Skeletal muscle satellite cell (primary cell): ENCODE data around the gene DDX23.

ENCODE experiments used
- H3K27me3 ChIP-seq: 2 replicates; pipeline ENCODE4 v1.7.0; 2013; ENCODE audit warnings: low read length; ENCODE audit not compliant: control insufficient read depth, insufficient read depth
- H3K36me3 ChIP-seq: 2 replicates; pipeline ENCODE4 v1.7.0; 2013; ENCODE audit warnings: mild to moderate bottlenecking, control low read depth, low read length; ENCODE audit not compliant: insufficient read depth
- H3K4me1 ChIP-seq: 2 replicates; pipeline ENCODE4 v1.7.0; 2013; ENCODE audit warnings: low read length; ENCODE audit not compliant: control insufficient read depth, insufficient read depth
- H3K4me2 ChIP-seq: 2 replicates; pipeline ENCODE4 v1.7.0; 2013; ENCODE audit warnings: mild to moderate bottlenecking, low read length
- H3K4me3 ChIP-seq: 2 replicates; pipeline ENCODE4 v1.7.0; 2013; ENCODE audit warnings: low read length
- H3K9ac ChIP-seq: 2 replicates; pipeline ENCODE4 v1.7.0; 2013; ENCODE audit warnings: mild to moderate bottlenecking, low read depth, low read length, moderate library complexity
- H3K9me3 ChIP-seq: replicated peaks from 2 replicates; pipeline ENCODE4 v1.7.0; 2013; ENCODE audit warnings: mild to moderate bottlenecking, control low read depth, low read length

Gene DDX23

DNA sequence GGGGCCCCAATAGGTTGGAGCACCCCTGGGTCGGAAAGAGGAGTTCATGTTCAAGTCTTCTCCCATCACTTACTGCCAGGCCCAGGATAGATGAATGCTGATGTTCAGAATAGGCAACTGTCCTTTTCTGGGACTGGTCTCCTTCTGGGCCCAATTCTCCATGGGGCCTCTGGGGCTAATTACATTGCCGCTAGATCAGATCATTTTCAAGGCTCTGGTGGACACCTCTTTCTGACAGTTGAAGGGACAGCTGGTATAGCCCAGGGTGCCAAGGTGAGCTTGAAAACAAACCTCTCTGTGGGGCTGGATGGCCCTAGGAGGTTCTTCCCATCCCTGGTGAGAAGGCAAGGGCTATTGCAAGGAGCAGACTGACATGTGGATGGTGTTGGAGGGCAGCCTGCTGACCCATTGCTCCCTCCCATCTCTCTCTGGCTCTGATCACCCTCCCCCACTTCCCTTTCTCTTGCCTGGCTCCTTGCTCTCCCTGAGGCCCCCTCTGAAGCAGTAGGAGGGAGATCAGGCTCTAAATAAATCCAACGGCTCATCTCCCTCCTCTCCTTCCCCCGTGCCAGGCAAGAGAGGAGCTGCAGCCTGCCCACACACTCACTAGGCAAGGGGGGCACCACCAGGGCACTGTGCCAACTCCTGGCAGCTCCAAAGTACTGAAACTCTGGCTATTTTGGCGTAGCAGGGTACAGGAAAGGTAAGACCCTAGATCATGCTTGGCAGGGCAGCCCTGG lies 31.8 kb downstream of the DDX23 start:
- no peak overlapping the region for H3K4me2 ChIP-seq
- H3K36me3 ChIP-seq: peaks cover 19% of the 10 kb centered on the region
- no peak overlapping the region for H3K4me3 ChIP-seq
- H3K27me3 ChIP-seq: no peaks in the 10 kb centered on the region
- H3K9me3 ChIP-seq: no peaks in the 10 kb centered on the region
- peaks cover 22% of the 10 kb centered on the region for H3K4me1 ChIP-seq
- H3K9ac ChIP-seq: no peak overlapping the region

DNA sequence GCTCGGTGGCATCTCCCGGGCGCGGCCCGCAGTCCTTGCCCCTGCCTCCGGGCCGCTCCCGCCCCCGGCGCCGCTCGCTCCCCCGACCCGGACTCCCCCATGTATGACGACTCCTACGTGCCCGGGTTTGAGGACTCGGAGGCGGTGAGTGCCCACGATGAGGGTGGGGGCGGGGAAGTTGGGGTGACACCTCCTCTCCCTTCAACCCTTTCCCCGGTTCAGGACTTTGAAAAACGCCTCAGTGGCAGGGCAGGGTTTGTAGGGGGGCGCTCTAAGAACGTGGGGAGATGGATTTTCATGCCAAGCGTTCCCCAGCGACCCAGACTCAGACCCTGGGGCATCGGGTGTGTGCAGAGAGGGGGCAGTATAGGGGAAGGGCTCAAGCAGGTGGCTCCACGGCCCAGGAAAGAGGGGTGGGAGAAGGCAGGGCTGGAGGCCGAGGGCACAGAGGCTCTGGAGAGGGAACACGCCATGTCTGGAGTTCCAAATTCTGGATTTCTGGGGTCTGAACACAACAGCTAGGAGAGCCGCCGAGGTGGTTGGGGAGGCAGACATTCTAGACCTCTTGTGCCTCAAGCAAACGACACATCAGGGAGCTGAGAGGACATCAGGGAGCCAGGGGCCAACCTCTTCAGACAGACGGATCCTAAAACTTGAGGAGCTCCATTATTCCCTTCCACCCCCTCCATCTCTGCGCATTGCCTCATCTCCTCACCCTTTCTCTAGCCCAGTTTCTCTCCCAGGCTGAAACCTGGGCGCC lies 33.0 kb downstream of the DDX23 start:
- Histone ChIP-seq H3K9ac (peak overlapping the region; percentile 60), H3K27me3 (no peaks in the 10 kb centered on the region), H3K9me3 (no peaks in the 10 kb centered on the region), H3K36me3 (peaks cover 9% of the 10 kb centered on the region), H3K4me2 (peak overlapping the region; percentile 98), H3K4me1 (peaks cover 24% of the 10 kb centered on the region), H3K4me3 (peak overlapping the region; percentile 82)

DNA sequence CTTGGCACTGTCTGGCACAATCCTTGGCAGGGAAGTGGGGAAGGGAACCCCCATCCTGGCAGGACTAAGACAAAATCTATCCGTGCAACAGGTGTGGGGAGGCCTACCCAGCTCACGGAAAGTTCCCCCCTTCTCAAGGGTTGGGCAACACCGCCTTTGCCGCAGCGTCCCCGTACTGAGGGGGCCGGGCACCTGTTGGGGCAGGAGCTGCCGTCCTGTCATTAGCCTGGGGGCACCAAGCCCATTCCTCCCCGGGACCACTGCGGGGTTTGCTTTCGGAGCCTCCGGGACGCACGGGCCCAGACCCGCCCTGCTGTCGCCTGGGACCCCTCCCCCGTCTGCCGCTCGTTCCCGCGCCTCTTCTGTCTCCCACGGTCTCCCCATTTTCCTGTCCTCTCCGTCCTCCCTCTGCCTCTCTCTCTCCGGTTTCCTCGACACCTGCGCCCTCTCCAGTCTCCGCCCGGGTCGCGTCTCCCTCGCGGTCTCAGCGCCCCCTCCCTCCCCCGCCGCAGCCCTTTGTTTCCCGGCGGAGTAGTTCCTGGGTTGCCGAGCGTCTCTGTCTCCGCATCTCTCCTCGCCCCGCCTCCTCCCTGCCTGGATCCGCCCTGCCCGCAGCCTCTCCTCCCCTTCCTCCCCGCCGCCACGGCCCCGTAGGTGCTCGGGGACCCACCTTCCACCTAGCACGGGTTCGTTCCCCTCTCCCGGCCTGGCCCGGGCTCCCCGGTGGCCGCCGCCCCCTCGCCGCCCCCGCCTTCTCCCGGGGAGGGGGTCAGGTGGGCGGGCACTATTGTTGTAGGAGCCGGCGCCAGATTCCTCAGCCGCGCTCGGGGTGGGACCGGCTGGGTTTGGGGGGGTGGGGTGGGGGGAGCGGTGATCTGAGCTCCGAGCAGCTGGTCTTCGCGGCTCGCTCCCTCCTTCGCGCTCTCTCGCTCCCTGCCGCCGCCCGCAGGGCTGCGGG lies 33.8 kb downstream of the DDX23 start, which contains the start of gene CACNB3:
TSS of gene CACNB3 (plus strand) at position 624 of the 958 bp plus-strand sequence. CDS start 434 bp downstream, outside the sequence.
- peak within 1 kb of the TSS; percentile 98 for H3K4me2 ChIP-seq
- peaks cover 31% of the 10 kb centered on the region for H3K4me1 ChIP-seq
- peaks cover 5% of the 10 kb centered on the region for H3K36me3 ChIP-seq
- H3K9ac ChIP-seq: peak within 1 kb of the TSS; percentile 60
- peak within 1 kb of the TSS; percentile 82 for H3K4me3 ChIP-seq
- H3K9me3 ChIP-seq: no peaks in the 10 kb centered on the region
- H3K27me3 ChIP-seq: no peaks in the 10 kb centered on the region

DNA sequence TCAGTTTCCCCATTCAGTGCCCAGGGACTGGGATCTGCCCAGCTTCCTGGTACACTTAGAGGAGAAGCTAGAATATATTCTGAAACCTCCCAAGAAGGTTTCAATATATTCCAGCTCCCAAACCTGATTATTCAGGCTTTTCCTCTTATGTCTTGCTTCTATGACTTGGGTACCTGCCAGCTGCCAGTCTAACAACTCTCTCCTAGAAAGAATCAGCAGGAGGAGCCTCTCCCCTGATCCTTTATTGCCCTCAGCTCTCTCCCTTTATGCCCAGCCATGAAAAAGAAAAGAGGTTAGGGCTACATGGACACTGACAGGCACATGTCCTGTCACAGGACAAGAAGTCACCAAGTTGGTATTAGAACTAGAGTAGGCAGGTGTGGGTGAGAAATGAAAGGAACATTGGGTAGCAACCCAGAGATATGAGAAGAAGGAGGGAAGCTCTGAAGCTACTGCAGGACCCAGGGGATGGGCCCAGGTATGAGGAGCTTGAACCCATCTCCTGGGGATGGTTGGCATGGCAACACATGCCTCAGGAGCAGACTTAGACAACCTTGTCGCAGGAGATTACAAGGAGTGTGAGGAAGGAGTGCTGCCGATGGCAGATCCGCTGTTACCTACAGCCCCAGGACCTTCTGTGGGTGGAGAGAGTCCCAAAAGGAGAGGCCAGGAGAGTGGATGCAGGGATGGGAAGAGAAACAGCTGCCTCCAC lies 35.7 kb downstream of the DDX23 start:
- H3K9ac ChIP-seq: peak overlapping the region; percentile 95
- peaks cover 47% of the 10 kb centered on the region for H3K4me1 ChIP-seq
- H3K27me3 ChIP-seq: no peaks in the 10 kb centered on the region
- H3K36me3 ChIP-seq: peaks cover 5% of the 10 kb centered on the region
- H3K4me3 ChIP-seq: peak overlapping the region; percentile 98
- H3K4me2 ChIP-seq: peak overlapping the region; percentile 98
- no peaks in the 10 kb centered on the region for H3K9me3 ChIP-seq

DNA sequence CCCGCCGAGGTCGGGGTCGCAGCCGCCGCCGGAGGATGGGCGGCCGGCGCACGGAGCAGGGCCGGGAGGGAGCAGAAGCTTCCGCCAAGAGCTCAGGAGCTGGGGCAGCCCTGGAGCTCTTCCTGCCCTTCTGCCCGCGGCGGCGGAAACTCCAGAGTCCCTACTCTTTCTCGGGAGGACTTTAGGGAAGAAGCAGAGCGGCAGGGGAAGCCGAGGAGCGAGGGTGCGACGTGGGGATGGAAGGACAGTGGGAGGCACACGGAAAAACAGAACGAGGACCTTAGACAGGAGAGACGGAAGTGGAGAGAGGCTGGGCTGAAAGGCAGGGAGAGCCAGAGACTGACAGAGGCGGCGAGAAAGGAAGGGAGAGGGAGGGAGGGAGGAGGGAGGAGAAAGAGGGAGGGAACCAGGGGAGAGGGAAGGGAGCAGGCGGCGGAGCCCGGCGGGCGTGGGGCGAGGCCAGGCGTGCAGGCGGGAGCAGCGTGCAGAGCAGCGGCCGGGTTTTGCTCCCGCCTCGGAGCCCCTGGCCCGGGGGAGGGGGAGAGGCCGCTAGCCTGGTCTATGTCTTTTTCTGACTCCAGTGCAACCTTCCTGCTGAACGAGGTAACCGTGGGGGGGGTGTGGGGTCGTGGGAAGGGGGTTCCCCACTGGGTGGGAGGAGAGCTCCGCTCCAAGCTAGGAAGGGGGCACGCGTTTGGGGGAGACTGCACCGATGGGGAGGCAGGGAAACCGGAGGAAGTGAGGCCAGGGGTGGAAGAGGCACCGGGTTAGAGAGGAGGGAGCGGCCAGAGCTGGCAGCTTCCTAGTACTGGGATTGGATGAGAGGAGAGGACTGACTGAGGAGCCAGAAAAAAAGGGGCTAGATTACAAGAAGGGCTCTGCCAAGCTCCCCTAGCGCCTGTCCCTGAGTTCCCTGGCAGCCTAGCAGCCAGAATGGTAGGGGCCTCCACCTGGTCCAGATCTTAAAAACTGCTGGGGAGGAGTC lies 36.5 kb downstream of the DDX23 start:
- Histone ChIP-seq H3K27me3 (no peaks in the 10 kb centered on the region), H3K4me2 (peak overlapping the region; percentile 98), H3K4me3 (peak overlapping the region; percentile 98), H3K36me3 (peaks cover 2% of the 10 kb centered on the region), H3K9ac (peak overlapping the region; percentile 95), H3K9me3 (no peaks in the 10 kb centered on the region), H3K4me1 (peaks cover 55% of the 10 kb centered on the region)

DNA sequence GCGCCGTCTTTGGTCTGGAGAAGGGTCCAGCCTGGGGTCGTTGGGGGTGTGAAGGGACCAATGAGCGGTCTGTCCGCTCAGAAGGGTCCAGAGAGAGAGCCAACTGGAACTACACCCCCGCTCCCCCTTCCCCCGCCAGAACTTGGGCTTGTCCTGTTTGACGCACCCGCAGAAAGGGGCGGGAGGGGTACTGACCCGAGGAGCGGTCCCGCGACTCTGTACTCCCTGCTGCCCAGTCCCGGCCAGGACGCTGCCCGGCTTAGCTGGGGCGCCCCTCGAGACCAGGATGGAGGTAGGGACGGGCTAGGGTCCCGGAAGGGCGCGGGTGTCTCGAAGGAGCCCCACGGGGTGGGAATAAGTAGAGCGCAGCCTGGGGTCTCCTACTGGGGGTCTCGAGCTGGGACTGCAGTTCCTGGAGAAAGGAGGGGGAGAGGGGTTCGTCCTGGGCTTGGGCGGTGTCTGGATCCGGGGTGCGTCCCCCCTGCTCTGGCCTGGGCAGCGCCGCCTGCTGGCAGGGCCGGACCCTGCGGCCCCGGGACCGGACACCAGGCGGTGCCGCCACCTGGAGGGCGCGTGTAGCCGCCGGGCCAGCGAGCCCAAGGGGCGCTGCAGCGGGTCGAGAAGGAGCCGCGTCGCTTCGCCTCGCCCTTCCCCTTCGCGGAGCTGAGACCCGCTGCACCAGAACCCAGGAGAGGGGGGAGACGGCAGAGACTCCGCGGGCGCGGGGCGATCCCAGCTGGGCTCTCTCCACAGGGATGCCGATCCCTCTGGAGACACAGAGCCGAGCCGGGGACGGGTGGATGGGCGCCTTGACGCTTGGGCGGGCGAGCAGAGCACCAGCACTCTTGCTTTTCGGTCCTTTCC lies 37.5 kb downstream of the DDX23 start:
- Histone ChIP-seq H3K9ac (peak overlapping the region; percentile 95), H3K9me3 (no peaks in the 10 kb centered on the region), H3K4me1 (peaks cover 59% of the 10 kb centered on the region), H3K4me3 (peak overlapping the region; percentile 98), H3K27me3 (no peaks in the 10 kb centered on the region), H3K4me2 (peak overlapping the region; percentile 98), H3K36me3 (no peaks in the 10 kb centered on the region)

DNA sequence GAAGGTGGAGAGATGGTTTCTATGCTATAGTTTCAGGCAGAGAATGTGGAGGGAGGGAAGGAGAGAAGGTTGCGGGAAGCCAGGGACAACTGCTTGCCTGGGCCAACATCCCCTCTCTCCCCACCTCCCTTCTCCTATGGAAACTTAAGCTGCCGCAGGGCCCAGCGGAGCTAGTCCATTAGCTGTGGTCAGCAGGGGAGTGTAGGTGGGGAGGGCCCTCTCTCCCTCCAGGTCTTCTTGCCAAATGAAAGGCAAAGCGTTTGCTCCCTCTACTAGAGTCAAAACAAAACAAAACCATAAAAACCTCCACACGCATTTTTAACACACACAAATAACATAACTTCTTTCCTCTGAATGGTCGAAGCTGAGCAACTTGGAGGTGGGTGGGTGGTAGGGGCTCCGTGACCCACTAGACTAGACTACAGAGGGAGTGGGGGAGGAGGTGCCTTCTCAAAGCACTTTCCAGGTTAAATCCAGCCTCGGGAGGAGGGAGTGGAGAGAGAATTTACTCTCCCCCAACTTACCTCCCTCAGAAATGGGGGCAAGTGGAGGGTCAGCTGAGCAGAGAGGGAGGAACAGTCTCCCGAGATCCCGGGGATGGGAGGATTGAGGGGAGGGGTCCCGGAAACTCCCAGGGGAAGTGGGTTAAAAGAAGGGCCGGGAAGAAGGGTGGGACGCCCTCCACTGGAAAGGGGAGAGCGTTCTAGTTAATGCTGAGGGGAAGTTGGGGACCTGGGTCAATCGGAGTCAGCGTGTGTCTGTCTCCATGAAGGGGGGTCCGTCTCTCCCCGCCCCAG lies 38.3 kb downstream of the DDX23 start:
- H3K36me3 ChIP-seq: no peaks in the 10 kb centered on the region
- H3K27me3 ChIP-seq: no peaks in the 10 kb centered on the region
- H3K9me3 ChIP-seq: no peaks in the 10 kb centered on the region
- H3K4me1 ChIP-seq: peaks cover 59% of the 10 kb centered on the region
- H3K4me3 ChIP-seq: peak overlapping the region; percentile 98
- H3K4me2 ChIP-seq: peak overlapping the region; percentile 98
- peak overlapping the region; percentile 95 for H3K9ac ChIP-seq

DNA sequence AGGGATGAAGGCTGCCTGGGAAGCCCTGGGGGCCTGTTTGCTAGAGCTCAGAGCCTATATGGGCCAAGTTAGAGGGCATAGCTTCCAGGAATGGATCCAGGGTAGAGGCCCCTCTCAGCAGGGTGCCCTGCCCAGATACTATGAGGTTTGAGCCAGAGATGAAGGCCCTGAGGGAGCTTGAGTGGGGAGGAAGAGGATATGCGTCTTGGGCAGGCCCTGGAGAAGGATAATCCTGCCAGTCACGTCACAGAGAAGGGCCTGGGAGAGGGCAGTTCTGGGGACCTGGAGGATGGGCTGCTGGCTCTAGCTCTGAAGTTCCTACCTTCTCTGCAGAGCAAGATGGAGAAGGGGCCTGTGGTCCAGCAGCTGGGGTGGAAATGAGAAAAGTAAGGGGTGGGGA lies 39.6 kb downstream of the DDX23 start:
- peaks cover 51% of the 10 kb centered on the region for H3K4me1 ChIP-seq
- no peaks in the 10 kb centered on the region for H3K27me3 ChIP-seq
- H3K36me3 ChIP-seq: no peaks in the 10 kb centered on the region
- no peaks in the 10 kb centered on the region for H3K9me3 ChIP-seq
- H3K4me3 ChIP-seq: no peak overlapping the region
- no peak overlapping the region for H3K4me2 ChIP-seq
- H3K9ac ChIP-seq: no peak overlapping the region
